Jurkat, Clone E6-1 (cell line): ENCODE measurements around the gene UBAC1.
A peak's percentile ranks its signal among the peaks of the same experiment; 100 is the strongest.

Experiments
- DNase-seq: peaks from one replicate; pipeline ENCODE4 v3.0.0-alpha.2; 2011; ENCODE audit warnings: low read depth, low spot score
- H3K4me3 ChIP-seq: 2 replicates; pipeline ENCODE4 v1.5.1; 2011; ENCODE audit warnings: mild to moderate bottlenecking, low read length, control low read depth, moderate library complexity

The UBAC1 gene

GRCh38 chr9:135891027-135891631 is 70.0 kb downstream of the UBAC1 start:
- H3K4me3 ChIP-seq = no peak overlapping the region
- DNase-seq = no peak

DNA sequence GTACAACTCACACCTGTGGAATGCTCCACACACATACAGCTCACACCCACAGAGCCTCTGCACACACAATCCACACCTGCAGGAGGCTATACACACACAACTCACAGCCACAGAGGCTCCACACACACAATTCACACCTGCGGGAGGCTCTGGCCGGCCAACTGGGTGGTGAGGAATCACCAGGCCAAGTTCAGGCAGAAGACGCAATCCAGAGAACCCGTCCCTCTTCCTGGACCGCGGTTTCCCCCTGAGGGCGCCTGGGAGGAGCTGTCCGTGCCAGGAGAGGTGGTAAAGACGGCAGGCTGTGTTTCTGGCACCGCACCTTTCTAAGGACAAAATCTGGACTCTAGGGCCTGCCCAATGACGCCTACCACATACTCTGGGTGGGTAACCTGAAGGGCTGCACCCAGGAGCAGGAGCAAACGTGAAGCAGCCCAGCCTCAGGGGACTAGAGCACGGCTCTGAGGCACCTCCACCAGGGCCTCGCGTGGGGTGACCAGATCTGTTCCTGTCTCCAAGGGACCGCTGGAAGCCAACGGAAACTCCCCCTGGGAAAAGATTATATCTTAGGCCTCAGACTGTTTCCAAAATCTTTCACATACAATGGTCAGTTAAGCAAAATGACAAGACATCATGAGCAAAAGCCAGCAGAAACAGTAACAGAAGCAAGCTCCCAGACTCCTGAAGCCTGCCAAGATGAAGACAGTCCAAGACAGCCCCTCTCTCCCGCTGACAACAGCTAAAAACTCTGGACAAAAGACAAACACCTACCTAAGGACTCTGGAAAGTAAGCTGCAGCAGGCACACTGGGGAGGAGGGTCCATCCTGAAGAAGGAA is 70.8 kb downstream of the UBAC1 start:
- H3K4me3 ChIP-seq = no peak overlapping the region
- DNase-seq = no peak

DNA sequence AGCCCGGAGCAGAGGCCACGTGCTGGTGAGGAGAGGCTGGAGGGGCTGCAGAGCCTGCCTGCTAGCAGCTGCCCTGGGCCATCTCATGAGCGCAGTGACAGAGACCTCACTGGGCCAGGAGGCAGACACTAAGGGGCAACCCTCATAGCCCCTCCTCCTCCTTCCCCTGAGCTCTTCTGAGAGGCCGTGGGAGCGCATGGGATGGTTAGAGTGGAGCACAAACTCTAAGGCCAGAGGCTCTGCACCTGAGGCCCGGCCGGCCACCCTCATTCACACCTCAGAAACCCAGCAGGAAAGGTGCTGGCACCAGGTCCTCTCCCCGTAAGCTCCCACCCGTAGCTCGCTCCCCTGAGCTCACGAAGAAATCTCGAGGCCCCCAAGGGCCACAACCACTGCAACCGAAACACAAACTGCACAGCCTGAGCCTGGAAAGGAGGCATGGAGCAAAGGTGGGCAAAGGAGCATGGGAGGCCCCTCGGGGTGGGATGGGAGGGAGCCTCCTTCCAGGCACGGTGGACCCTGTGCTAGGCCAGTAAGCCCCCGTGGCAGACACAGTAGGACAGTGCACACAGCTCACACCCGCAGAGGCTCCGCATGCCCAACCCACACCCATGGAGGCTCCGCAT is 71.5 kb downstream of the UBAC1 start:
- no peak overlapping the region for H3K4me3 ChIP-seq

GRCh38 chr9:135888766-135889394 is 72.3 kb downstream of the UBAC1 start:
- DNase-seq = no peak
- H3K4me3 ChIP-seq = no peak overlapping the region

More for the DNA sequence above, 71.5 kb downstream of the UBAC1 start:
- no peak for DNase-seq

DNA sequence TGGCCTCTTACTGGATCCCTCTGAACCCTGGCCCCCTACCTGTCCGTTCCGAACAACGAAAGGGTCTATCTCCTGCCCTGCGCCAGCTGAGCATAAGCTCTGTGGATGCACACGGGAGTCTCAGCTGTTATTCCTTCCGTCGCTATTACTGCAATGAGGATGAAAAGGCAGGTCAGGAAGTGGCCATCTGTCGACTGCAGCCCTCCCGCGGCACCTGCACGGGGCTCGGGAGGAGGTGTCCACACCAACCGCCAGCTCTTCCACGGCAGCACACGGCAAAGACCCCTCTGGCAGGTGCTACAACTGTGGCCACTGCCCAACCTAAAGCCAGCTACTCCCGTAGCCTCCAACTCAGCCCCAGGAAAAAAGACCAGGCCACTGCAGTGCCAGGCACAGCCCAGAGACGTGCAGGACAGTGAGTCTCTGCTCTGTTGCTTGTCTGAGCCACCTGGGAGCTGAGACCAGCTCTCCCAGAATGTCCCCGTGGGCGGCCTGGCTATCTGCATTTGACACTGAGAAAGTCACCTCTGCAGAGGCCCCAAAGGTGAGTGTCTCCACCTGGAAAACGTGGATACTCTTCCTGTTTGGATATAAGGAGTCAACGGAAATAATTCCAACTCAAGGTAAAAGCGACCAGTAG is 72.9 kb downstream of the UBAC1 start:
- H3K4me3 ChIP-seq = peak overlapping the region; percentile 38
- DNase-seq = no peak

DNA sequence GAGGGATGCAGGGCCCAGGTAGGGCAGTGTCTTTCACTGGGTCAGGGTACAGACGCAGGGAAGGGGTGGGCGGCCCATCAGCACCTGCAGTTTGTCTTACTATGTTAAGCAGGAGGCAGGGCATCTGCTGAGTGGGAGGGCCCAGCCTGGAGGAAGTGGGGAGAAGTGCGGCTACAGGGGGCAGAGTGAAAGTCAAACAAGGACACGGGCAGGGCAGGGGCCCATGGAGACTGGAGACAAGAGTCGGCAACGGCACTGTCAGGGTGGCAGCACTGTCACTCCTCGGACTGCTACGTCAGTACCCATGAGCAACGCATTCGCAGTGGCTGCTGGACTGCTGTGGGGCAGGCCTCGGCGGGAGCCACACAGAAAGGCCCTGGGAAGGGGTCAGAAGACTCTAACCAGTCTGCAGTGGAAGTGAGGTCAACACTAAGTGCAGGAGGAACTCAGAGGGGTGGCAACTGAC is 73.6 kb downstream of the UBAC1 start:
- peak overlapping the region; percentile 38 for H3K4me3 ChIP-seq
- peak; percentile 75 for DNase-seq

DNA sequence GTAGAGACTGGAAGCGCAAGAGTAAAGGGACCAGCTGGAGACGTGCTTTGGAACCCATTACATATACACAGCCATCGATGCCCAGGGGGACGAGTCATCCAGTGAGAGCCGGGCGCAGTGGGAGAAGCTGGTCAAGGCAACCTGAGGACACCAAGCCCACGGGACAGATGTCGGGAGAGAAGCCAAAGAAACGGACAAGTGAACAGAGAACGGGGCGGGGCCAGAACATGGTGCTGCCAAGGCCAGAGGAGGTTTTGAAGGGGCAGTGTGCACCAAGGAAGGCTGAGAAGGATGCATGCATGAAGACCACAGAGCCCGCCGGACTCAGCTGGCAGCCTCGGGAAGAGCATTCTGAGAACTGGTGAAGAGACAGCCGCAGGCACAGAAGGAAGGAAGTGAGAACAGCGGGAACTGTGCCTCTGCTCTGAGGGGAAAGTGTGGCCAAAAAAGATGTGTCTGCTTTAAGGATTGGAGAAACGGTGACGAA is 74.1 kb downstream of the UBAC1 start:
- peak overlapping the region; percentile 38 for H3K4me3 ChIP-seq
- DNase-seq = no peak

DNA sequence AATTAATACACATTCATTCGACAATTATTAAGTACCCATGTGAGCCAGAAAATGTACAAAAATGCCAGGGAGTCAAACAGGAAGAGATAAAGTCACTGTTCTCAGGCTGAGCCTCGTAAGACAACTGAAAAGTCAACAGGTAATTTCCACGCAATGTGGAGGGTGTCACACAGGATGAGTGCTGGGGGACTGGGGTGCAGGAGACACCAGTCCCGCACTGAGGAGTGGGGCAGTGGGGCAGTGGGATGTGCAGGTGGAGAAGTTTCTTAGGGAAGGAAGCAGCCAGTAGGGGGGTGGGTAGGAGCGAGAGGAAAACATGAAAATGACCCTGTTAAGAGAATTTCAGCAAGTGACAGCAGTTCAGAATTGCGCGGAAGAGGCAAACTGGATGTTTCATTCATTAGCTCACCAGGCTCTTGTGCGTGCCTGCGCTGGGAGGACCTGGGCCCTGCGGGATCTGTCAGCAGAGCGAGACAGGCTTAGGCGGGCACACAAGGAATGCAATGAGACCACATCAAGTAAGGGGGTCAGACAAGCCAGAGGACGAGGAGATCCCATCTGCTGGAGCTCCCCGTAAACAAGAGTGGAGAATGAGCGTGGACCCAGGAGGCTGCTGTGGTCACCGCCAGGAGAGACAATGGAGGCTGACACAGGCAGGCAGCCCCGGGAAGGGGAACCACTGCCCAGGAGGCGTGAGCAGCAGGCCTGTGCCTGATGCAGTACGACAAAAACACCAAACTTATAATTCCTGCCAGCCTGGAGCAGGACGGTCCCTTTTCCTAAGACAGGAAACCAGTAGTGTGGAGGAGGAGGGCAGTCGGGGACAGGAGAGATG is 74.8 kb downstream of the UBAC1 start:
- DNase-seq = no peak
- H3K4me3 ChIP-seq = no peak overlapping the region

DNA sequence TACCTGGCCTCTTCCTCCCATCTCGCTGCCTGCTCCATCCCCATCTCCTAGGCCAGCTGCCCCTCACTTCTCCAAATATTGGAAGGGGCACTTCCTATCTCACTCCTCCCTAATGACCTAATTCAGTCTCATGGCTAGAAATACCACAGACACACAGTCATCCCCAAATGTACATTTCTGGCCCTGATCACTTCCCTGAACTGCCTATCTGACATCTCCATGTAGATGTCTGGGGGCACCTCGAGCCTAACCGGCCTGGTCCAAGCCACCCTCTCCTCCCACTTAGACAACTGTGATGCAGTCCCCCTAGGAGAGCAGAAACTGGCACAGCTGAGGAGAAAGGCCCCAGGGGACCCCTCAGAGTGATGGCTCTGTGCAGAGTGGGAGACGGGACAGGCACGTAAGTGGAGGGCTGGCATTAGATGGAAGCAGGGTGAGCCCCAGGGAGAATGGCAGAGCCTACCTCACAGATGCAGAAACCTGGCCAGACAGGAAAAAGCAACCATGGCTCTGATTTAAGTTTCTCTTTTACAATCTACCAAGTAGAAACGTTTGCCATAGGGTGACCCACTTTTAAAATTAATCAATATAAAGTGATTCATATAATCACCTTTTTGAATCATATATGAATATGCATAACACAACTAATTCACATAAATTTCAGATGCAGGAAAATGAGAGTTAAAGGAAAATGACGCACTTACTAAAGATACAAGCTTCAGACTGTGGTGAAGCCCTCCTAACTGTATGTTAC is 75.9 kb downstream of the UBAC1 start:
- no peak for DNase-seq
- H3K4me3 ChIP-seq = no peak overlapping the region

DNA sequence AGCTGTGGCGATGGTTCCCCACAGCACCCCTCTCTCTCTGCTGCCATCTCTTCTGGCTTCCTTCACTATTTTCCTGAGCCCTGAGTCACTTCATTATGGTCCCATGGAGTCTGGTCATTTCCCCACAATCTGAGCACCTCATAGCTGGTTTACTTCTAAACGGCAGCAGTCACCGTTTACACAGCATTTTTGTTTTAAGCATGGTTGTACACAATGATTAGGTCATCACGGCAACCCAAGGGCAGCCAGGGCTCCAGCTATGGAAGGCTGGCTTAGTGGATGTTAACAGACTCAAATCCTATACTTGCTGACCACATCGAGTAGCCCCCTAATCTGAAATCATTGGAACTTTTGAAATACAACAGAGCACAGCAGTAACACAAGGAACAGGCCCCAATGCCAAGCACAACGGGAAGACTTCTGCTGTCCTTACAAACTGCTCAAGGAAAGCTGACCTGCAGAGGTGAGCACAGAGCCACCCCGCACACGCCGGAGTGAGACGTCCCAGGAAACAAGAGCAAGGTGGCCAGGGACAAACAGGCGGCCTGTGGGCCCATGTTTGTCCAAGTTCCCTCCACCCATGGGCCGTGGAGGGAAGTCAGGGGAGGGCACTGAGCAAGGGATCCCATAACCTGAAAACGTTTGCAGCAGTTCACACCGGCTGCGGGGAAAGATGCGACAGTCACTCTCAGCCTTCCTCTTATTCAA is 76.7 kb downstream of the UBAC1 start:
- no peak overlapping the region for H3K4me3 ChIP-seq
- DNase-seq = no peak

- DNase-seq = no peak
- no peak overlapping the region for H3K4me3 ChIP-seq
These were observed 77.6 kb downstream of the UBAC1 start for GRCh38 chr9:135883410-135884089.
